A673 (cell line): ENCODE data around the gene GRAP2.

Source experiments
- EZH2 ChIP-seq: fragments of 200-600 bp; sonication (generic); IDR thresholded peaks from 2 replicates; pipeline ENCODE4 v1.6.1; 2017; ENCODE audit warnings: borderline replicate concordance, low read depth, mild to moderate bottlenecking, mixed read lengths, antibody characterized with exemption, low read length; ENCODE audit not compliant: poor library complexity, severe bottlenecking
- TF ChIP-seq, protein P1 (sequence below): fragments of 300-800, 200-600 bp; sonication (generic); conservative IDR thresholded peaks from 2 replicates; pipeline ENCODE4 v1.5.1; 2017; ENCODE audit warnings: low read depth, mild to moderate bottlenecking, antibody characterized with exemption, low read length, moderate library complexity, mixed read lengths

DNA sequence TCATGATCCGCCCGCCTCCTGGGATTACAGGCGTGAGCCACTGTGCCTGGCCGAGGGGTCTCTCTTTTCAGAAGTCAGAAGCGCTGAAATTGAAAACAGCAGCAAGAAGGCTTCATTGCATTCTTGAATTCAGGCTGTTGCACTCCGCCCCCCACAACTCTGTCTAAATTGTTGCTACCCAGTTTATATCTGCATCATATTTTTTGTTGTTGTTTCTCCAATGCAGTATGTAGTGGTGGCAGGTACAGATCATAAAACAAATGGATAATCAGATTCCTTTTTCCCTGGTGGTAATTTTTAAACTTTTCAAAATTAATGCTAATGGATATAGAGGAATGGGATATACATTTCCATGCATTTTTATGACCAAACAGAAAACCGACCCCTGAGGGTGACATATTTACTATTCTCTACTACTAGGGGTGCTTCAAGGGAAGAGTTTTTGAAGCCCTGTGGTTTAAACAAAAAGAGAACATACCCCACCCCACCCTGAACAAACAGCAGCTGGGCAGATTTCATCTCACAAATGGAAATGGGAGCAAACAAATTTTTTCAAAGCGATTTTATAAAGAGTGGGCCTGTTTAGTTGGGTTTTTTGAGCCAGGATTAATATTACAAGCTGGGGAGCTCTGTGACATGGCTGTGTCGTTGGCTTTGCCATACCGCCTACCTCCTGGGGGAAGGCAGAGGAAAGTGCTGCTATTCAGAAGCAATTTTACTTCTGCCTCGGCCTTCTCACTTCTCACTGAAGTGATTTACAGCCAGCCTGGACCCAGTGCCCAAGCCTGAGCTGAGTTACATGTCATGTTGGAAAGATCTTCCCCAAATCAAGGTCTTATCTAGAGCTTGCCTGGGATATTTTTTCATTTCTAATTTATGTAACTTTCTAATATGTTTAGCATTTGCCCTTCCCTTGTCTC is 43.3 kb downstream of the GRAP2 start:
- TF ChIP-seq, protein P1, sequence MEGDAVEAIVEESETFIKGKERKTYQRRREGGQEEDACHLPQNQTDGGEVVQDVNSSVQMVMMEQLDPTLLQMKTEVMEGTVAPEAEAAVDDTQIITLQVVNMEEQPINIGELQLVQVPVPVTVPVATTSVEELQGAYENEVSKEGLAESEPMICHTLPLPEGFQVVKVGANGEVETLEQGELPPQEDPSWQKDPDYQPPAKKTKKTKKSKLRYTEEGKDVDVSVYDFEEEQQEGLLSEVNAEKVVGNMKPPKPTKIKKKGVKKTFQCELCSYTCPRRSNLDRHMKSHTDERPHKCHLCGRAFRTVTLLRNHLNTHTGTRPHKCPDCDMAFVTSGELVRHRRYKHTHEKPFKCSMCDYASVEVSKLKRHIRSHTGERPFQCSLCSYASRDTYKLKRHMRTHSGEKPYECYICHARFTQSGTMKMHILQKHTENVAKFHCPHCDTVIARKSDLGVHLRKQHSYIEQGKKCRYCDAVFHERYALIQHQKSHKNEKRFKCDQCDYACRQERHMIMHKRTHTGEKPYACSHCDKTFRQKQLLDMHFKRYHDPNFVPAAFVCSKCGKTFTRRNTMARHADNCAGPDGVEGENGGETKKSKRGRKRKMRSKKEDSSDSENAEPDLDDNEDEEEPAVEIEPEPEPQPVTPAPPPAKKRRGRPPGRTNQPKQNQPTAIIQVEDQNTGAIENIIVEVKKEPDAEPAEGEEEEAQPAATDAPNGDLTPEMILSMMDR: no peak
- TF ChIP-seq EZH2: no peak
